GM18508 (cell line): ENCODE measurements around the gene GYPE.
"Not testable (repeated sequence)": the region's sequence is repeated elsewhere in the genome, so short reads cannot be mapped to it uniquely, and the experiment has no call there.

Source experiments
- ATAC-seq: cut with Tn5 transposase; IDR thresholded peaks from one replicate; pipeline ENCODE4 v1.9.1; 2021; ENCODE audit warnings: moderate number of reproducible peaks; ENCODE audit not compliant: insufficient read depth, unreplicated experiment

The GYPE gene

GRCh38 chr4:143870523-143871268 is 34.7 kb downstream of the GYPE start:
- not testable (repeated sequence) for ATAC-seq

- ATAC-seq: not testable (repeated sequence)
Measured at GRCh38 chr4:143869925-143870324, 35.4 kb downstream of the GYPE start.

GRCh38 chr4:143862716-143863115 is 42.6 kb downstream of the GYPE start:
- ATAC-seq: not testable (repeated sequence)

GRCh38 chr4:143858456-143858855 is 46.9 kb downstream of the GYPE start:
- ATAC-seq: no peak

- not testable (repeated sequence) for ATAC-seq
Measured at GRCh38 chr4:143857391-143858336, 47.7 kb downstream of the GYPE start.

- ATAC-seq: not testable (repeated sequence)
Measured at GRCh38 chr4:143856017-143856557, 49.3 kb downstream of the GYPE start.

- ATAC-seq: not testable (repeated sequence)
Measured at GRCh38 chr4:143854645-143855044, 50.7 kb downstream of the GYPE start.

GRCh38 chr4:143849296-143849695 is 56.1 kb downstream of the GYPE start:
- not testable (repeated sequence) for ATAC-seq

GRCh38 chr4:143843506-143843832 is 61.9 kb downstream of the GYPE start:
- not testable (repeated sequence) for ATAC-seq

GRCh38 chr4:143842624-143843505 is 62.5 kb downstream of the GYPE start:
- ATAC-seq: not testable (repeated sequence)

GRCh38 chr4:143839413-143839812 is 65.9 kb downstream of the GYPE start:
- ATAC-seq: not testable (repeated sequence)

GRCh38 chr4:143834196-143834595 is 71.2 kb downstream of the GYPE start:
- ATAC-seq: not testable (repeated sequence)

- not testable (repeated sequence) for ATAC-seq
Measured at GRCh38 chr4:143833676-143834075, 71.7 kb downstream of the GYPE start.

- not testable (repeated sequence) for ATAC-seq
Measured at GRCh38 chr4:143830576-143830975, 74.8 kb downstream of the GYPE start.

GRCh38 chr4:143829239-143829620 is 76.1 kb downstream of the GYPE start:
- ATAC-seq: not testable (repeated sequence)
